ENCODE measurements around the gene JMJD6. TPM values are rescaled to one million over a fixed set of nuclear protein-coding genes. Genes with fewer than 3 reads are reported as not detected.
"Not testable (repeated sequence)": the region's sequence is repeated elsewhere in the genome, so short reads cannot be mapped to it uniquely, and the experiment has no call there.

Gene JMJD6
- polyA plus RNA-seq, 3 donors = 23.4 to 26.7 (median 24.7) TPM

- DNase-seq = peak; percentile 93
These were observed 11.5 kb upstream of the JMJD6 start, which contains the start of gene MFSD11 for GRCh38 chr17:76737676-76738467. MFSD11 (plus strand) TSS chr17:76738119; CDS start chr17:76738353, 234 bp downstream.

GRCh38 chr17:76737082-76737675, 10.8 kb upstream of the JMJD6 start, which contains the start of gene SRSF2:
SRSF2 (minus strand) TSS chr17:76737331; CDS start chr17:76737160, 171 bp downstream.
- DNase-seq = peak; percentile 99

DNA sequence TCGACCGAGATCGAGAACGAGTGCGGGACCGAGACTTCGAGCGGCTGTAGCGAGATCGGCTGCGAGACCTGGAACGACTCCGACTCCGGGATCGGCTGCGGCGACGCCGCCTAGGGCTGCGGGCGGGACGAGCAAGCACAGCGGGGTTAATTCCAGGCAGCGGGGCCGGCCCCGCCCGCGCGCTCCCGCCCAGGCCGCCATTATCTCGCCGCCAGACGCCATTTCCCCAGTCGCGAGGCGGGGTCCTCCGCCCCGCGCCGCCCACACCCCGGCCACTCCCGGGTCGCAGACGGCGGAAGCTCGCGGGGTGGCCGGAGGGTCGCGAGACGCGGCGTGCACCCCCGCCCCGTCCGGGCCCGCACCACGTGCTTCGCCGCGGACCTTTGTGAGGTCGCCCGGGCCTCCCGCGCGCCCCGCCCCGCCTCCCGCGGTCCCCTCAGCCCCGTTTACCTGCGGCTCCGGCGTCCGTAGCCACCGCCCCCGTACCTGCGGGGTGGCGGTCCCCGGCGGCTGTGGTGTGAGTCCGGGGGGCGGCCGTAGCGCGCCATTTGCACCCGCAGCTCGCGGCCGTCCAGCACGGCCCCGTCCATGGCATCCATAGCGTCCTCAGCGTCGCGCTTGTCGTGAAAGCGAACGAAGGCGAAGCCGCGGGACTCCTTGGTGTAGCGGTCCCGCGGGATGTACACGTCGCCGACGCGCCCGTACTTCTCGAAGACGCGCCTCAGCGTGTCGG, 10.1 kb upstream of the JMJD6 start:
- peak; percentile 65 for DNase-seq

- DNase-seq = no peak
These were observed 9.4 kb upstream of the JMJD6 start for GRCh38 chr17:76735586-76736348.

- DNase-seq = no peak
These were observed 8.6 kb upstream of the JMJD6 start for GRCh38 chr17:76735006-76735405.

DNA sequence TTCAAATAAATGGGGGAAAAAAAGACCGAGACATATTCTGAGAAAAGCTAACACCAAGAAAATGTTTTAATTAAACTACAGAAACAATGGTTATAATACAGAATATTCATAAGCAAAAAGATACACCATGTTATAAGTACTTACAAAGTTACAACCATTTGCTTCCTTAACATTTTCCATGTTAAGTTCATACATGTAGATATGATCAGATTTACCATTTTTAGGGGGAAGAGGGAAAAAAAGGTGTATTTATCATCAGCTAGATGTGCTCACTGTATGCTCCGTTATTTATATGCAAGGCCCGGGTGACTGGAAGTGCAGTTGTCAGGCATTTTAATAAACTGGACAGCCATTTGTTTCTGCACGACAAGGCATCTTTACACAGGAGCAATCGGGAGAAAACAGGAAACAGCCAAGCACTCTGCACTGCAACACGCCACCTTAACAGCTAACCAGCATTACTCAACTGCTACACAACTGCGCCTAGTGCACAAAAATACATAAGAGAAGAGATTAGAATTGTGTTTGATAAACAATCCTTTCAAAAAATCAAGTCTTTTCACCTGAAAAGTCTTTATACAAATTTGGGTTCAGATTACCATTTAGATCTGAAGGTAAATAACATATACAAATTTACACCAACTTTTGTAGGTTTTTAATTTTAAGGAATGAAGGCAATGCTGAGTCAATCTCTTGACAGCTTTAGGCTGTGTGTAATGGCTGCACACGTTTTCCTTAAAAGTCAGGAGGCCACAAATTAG, 7.9 kb upstream of the JMJD6 start:
- DNase-seq = no peak

DNA sequence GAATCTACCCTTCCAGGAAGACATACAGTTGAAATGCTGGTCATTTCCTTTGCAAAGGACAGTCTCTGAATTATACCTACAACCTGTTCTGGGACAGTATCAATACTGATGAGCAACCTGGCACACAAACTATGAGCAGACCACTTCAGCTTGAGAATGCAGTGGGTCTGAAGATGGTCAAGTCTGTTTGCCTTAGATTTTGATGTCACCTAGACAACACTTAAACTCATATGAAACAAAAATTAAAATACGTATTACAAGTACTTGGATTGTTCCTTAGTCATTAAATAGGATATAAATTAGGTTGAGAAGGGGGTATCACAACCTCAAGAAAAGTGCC, 7.2 kb upstream of the JMJD6 start:
- DNase-seq = no peak

DNA sequence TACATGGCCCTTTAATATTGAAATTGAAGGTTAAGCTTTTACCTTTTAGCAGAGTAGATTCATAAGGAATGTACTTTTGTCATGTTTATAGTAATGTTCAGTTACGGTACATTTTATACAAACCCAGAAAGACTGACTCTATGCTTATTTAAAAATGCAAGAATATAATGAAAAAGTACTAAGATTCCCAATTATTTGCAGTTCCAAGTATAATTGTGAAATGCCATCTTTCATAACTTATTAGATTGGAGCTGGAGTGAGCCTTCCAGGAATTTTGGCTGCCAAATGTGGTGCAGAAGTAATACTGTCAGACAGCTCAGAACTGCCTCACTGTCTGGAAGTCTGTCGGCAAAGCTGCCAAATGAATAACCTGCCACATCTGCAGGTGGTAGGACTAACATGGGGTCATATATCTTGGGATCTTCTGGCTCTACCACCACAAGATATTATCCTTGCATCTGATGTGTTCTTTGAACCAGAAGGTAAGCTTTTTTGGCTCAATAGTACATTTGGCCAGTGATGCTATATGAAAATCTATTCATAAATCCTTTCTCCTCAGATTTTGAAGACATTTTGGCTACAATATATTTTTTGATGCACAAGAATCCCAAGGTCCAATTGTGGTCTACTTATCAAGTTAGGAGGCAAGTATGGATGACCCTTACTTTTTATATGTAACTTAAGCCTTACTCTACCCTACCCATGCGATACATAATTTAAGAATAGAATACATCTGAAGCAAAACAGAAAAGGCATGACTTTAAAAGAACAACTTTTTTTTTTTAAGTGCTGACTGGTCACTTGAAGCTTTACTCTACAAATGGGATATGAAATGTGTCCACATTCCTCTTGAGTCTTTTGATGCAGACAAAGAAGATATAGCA, 6.6 kb upstream of the JMJD6 start:
- DNase-seq = no peak

DNA sequence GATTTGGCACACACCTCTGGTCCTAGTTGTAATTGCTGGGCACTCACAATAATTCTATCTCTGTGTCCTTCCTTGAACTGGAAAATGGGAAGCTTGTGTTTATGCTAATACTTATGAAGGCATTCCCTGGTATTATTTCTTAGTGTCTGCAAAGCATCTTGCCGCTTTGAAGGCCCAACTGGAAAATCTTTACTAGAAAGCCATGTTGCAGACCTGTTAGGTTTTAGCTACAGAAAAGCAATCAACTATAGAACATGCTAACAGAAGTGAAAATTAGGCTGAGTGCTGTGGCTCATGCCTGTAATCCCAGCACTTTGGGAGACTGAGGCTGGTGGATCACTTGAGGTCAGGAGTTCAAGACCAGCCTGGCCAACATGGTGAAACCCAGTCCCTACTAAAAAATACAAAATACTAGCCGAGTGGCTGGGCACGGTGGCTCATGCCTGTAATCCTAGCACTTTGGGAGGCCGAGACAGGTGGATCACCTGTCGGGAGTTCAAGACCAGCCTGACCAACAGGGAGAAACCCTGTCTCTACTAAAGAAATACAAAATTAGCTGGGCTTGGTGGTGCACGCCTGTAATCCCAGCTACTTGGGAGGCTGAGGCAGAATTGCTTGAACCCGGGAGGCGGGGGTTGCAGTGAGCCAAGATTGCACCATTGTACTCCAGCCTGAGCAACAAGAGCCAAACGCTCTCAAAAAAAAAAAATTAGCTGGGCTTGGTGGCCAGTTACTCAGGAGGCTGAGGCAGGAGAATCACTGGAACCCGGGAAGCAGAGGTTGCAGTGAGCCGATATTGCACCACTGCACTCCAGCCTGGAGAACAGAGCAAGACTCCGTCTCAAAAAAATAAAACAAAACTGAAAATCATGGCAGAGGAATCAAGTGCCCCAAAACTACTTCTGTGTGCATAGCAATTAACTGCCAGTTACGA, 5.7 kb upstream of the JMJD6 start:
- DNase-seq = not testable (repeated sequence)

DNA sequence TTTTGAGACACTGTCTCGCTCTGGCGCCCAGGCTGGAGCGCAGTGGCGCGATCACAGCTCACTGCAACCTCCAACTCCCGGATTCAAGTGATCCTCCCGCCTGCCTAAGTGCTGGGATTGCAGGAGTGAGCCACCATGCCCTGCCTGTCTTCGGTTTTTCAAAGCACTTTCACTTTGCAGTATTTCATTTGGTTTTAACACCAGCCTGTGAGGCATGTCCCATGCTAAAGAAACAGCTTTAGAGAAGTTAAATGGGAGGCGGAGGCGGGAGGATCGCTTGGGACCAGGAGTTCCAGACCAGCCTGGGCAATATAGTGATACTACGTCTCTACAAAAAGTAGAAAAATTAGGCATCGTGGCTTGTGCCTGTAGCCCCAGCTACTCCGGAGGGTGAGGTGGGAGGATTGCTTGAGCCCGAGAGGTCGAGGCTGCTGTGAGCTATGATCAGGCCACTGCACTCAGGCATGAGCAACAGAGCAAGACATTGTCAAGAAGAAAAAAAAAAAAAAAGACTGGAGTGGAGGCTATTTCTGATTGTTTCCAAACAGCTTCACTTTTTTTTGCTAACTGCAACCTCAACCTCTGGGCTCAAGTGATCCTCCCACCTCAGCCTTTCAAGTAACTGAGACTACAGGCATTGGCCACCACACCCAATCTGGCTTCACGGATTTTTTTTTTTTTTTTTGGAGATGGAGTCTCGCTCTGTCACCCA, 1.5 kb upstream of the JMJD6 start:
- no peak for DNase-seq

GRCh38 chr17:76726776-76727718, 641 bp upstream of the JMJD6 start, which contains the start of gene METTL23:
METTL23 (plus strand) TSS chr17:76726839; CDS start chr17:76729711, 2,872 bp downstream.
- DNase-seq = no peak

GRCh38 chr17:76725580-76726230, 701 bp downstream of the JMJD6 start:
- no peak for DNase-seq

DNA sequence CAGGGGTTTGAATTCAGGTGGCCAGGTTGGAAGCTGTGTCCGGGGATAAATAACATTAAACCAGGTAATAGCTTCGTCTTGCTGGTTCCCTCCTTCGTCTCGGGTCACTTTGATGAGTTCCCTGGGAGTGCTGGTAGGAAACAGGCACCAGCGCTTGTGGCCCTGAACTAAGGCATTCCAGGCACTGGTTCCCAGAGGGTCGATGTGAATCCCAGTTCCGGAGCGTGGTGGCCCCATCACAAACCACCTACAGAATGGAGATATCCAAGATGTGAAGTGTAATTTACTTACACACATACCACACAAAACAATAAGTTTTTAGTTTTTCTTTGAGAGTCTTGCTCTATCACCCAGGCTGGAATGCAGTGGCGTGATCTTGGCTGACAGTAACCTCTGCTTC, 2.6 kb downstream of the JMJD6 start:
- DNase-seq = no peak

- not testable (repeated sequence) for DNase-seq
These were observed 3.4 kb downstream of the JMJD6 start for GRCh38 chr17:76722977-76723376.

DNA sequence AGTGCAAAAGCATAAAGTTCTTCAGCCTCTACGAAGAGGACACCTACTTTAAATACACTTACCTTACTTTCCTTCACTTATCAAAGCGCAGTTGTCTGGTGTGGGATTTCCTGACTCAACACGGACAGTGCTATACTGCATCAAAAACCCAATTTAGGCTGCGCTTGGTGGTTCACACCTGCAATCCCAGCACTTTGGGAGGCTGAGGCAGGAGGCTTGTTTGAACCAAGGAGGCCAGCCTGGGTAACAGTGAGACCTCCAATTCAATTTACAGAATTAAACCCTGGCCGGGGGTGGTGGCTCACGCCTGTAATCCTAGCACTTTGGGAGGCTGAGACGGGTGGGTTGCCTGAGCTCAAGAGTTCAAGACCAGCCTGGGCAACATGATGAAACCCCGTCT, 4.1 kb downstream of the JMJD6 start:
- DNase-seq = no peak

- no peak for DNase-seq
These were observed 4.9 kb downstream of the JMJD6 start for GRCh38 chr17:76721463-76721862.
